IMR-90 (cell line): ENCODE measurements around the gene ITGA5. TPM values are rescaled to one million over a fixed set of nuclear protein-coding genes. Genes with fewer than 3 reads are reported as not detected.

Experiments used
- ATAC-seq: fragments of 200-7000 bp; cut with Tn5 transposase; 2 replicates; pipeline ENCODE4 v1.9.1; 2020; ENCODE audit warnings: low read depth, mild to moderate bottlenecking, moderate library complexity
- BruUV-seq: library from RNA; stranded (reverse); fragments of 400-500 nt; replicated peaks from 2 replicates; lab custom pipeline; 2021; lab: Mats Ljungman, UMichigan
- CTCF ChIA-PET: fragments of 300-600 bp; formaldehyde crosslinking; extraction: SDS; loops from one replicate; lab custom pipeline; 2021; ENCODE audit warnings: antibody characterized with exemption; lab: Yijun Ruan, JAX
- POLR2A ChIA-PET: fragments of 300-600 bp; sonication (Branson Sonifier 250); formaldehyde crosslinking; loops from one replicate; lab custom pipeline; 2022; ENCODE audit warnings: antibody characterized with exemption; ENCODE audit not compliant: unreplicated experiment; lab: Charles Lee
- DNase-seq: peaks from one replicate; pipeline ENCODE4 v3.0.0; 2013
- H2AFZ ChIP-seq: replicated peaks from 2 replicates; pipeline ENCODE3; 2013; ENCODE audit warnings: low read length, mild to moderate bottlenecking; ENCODE audit not compliant: poor library complexity
- H2AK5ac ChIP-seq: 2 replicates; pipeline ENCODE4 v1.6.1; 2013; ENCODE audit warnings: low read depth, low read length, inconsistent platforms
- H2AK9ac ChIP-seq: replicated peaks from 2 replicates; pipeline ENCODE3; 2013; ENCODE audit warnings: mild to moderate bottlenecking, low read depth, low read length, moderate library complexity; ENCODE audit not compliant: poor library complexity
- H2BK120ac ChIP-seq: 2 replicates; pipeline ENCODE4 v1.6.1; 2013; ENCODE audit warnings: low read depth, low read length, inconsistent platforms
- H2BK15ac ChIP-seq: 3 replicates; pipeline ENCODE4 v1.6.1; 2013; ENCODE audit warnings: low read depth, low read length, inconsistent platforms
- H2BK20ac ChIP-seq: 2 replicates; pipeline ENCODE4 v1.6.1; 2013; ENCODE audit warnings: low read depth, mild to moderate bottlenecking, inconsistent platforms, low read length, moderate library complexity
- H2BK5ac ChIP-seq: 2 replicates; pipeline ENCODE4 v1.6.1; 2013; ENCODE audit warnings: mild to moderate bottlenecking, low read depth, low read length, inconsistent platforms; ENCODE audit not compliant: poor library complexity, severe bottlenecking
- H3K14ac ChIP-seq: replicated peaks from 2 replicates; pipeline ENCODE4 v1.6.1; 2013; ENCODE audit warnings: low read depth, low read length, inconsistent platforms
- H3K18ac ChIP-seq: 2 replicates; pipeline ENCODE4 v1.6.1; 2013; ENCODE audit warnings: low read depth, low read length, control low read depth
- H3K23ac ChIP-seq: 2 replicates; pipeline ENCODE4 v1.6.1; 2013; ENCODE audit warnings: low read depth, low read length, inconsistent platforms
- H3K27ac ChIP-seq: 2 replicates; pipeline ENCODE4 v1.5.1; 2013; ENCODE audit warnings: mild to moderate bottlenecking, control low read depth, low read length; ENCODE audit not compliant: insufficient read depth
- H3K27me3 ChIP-seq: 2 replicates; pipeline ENCODE4 v1.6.1; 2013; ENCODE audit warnings: low read length; ENCODE audit not compliant: control insufficient read depth, insufficient read depth
- H3K36me3 ChIP-seq: 2 replicates; pipeline ENCODE4 v1.6.1; 2013; ENCODE audit warnings: low read length, mixed read lengths; ENCODE audit not compliant: control insufficient read depth, insufficient read depth
- H3K4ac ChIP-seq: 2 replicates; pipeline ENCODE4 v1.6.1; 2013; ENCODE audit warnings: low read depth, low read length, inconsistent platforms
- H3K4me1 ChIP-seq: 2 replicates; pipeline ENCODE4 v1.6.1; 2013; ENCODE audit warnings: low read length, mixed read lengths; ENCODE audit not compliant: control insufficient read depth, insufficient read depth
- H3K4me2 ChIP-seq: 2 replicates; pipeline ENCODE4 v1.6.1; 2013; ENCODE audit warnings: low read depth, mild to moderate bottlenecking, control low read depth, low read length, moderate library complexity
- H3K4me3 ChIP-seq: 2 replicates; pipeline ENCODE4 v1.5.1; 2013; ENCODE audit warnings: low read depth, mild to moderate bottlenecking, control low read depth, low read length, moderate library complexity; ENCODE audit not compliant: insufficient read depth
- H3K56ac ChIP-seq: 2 replicates; pipeline ENCODE4 v1.6.1; 2013; ENCODE audit warnings: low read length, inconsistent platforms; ENCODE audit not compliant: insufficient read depth; ENCODE audit errors: extremely low read depth
- H3K79me1 ChIP-seq, 2 experiments: 2 replicates each; pipeline ENCODE4 v1.6.1; 2013; ENCODE audit warnings: low read length in 2 of 2, inconsistent platforms in 1 of 2, low read depth in 1 of 2
- H3K9ac ChIP-seq: 2 replicates; pipeline ENCODE4 v1.6.1; 2013; ENCODE audit warnings: low read depth, low read length, control low read depth
- H3K9me1 ChIP-seq: 2 replicates; pipeline ENCODE4 v1.6.1; 2013; ENCODE audit warnings: low read length, inconsistent platforms; ENCODE audit not compliant: insufficient read depth
- H3K9me3 ChIP-seq: 2 replicates; pipeline ENCODE4 v1.6.1; 2013; ENCODE audit warnings: low read length; ENCODE audit not compliant: control insufficient read depth, insufficient read depth
- H4K20me1 ChIP-seq: 2 replicates; pipeline ENCODE4 v1.6.1; 2013; ENCODE audit warnings: low read length, inconsistent platforms; ENCODE audit not compliant: insufficient read depth
- H4K5ac ChIP-seq: 2 replicates; pipeline ENCODE4 v1.6.1; 2013; ENCODE audit warnings: mild to moderate bottlenecking, low read depth, low read length, control low read depth
- H4K8ac ChIP-seq, 2 experiments: 2 replicates each; pipeline ENCODE4 v1.6.1; 2013; ENCODE audit warnings: low read depth in 2 of 2, low read length in 2 of 2, control low read depth in 1 of 2, inconsistent platforms in 1 of 2
- H4K91ac ChIP-seq: 2 replicates; pipeline ENCODE4 v1.6.1; 2013; ENCODE audit warnings: low read depth, low read length, inconsistent platforms; ENCODE audit not compliant: insufficient read depth
- FOS ChIP-seq: fragments of 150-350 bp; IDR thresholded peaks from 2 replicates; pipeline ENCODE4 v1.6.1; 2016; ENCODE audit warnings: low read depth, low read length
- MAZ ChIP-seq: IDR thresholded peaks from 2 replicates; pipeline ENCODE4 v1.6.1; 2012; ENCODE audit warnings: low read depth, mild to moderate bottlenecking, low read length, improper control_type of control experiment, moderate library complexity, borderline replicate concordance
- RAD21 ChIP-seq: IDR thresholded peaks from 2 replicates; pipeline ENCODE4 v1.6.1; 2012; ENCODE audit warnings: low read length, improper control_type of control experiment
- WGBS, 2 experiments: methylation state at CpG; one replicate each; pipeline versions ENCODE4 v1.1.5 to v1.1.7; 2013; ENCODE audit warnings: missing lambda C conversion rate in 2 of 2; ENCODE audit not compliant: insufficient read length in 1 of 2; ENCODE audit errors: extremely low coverage in 2 of 2; 5-methylcytosine and 5-hydroxymethylcytosine counted together
- dilution Hi-C: fragments of 300-500 bp; cut with HindIII; formaldehyde crosslinking; loops from one replicate; pipeline ENCODE4 v1.14.3; 2018; ENCODE audit warnings: low sequenced_read_pairs; ENCODE audit not compliant: unreplicated experiment
- in situ Hi-C: fragments of 300-500 bp; cut with MboI; formaldehyde crosslinking; loops from 3 replicates; pipeline ENCODE4 v1.14.3; 2019; ENCODE audit warnings: low sequenced_read_pairs, inconsistent platforms, mixed read lengths
- intact Hi-C: fragments of 100-400 bp; cut with micrococcal nuclease; formaldehyde crosslinking; loops from 2 replicates; pipeline ENCODE4 v1.10.0; 2022
- polyA plus RNA-seq, 3 experiments: library from polyadenylated mRNA; depleted of rRNA; stranded (reverse); fragments of >200 nt; gene quantifications; 2 replicates each; pipeline ENCODE4 v1.2.3, GENCODE V29; 2012; ENCODE audit warnings: low replicate concordance in 1 of 3
- total RNA-seq: library from RNA; depleted of rRNA; stranded (reverse); fragments of >200 nt; gene quantifications from 2 replicates; pipeline ENCODE4 v1.2.3, GENCODE V29; 2012

Gene ITGA5
- total and polyA plus RNA-seq, 2 of the 4 experiments (the other 2 are of a cell fraction) = 159 to 259 TPM

DNA sequence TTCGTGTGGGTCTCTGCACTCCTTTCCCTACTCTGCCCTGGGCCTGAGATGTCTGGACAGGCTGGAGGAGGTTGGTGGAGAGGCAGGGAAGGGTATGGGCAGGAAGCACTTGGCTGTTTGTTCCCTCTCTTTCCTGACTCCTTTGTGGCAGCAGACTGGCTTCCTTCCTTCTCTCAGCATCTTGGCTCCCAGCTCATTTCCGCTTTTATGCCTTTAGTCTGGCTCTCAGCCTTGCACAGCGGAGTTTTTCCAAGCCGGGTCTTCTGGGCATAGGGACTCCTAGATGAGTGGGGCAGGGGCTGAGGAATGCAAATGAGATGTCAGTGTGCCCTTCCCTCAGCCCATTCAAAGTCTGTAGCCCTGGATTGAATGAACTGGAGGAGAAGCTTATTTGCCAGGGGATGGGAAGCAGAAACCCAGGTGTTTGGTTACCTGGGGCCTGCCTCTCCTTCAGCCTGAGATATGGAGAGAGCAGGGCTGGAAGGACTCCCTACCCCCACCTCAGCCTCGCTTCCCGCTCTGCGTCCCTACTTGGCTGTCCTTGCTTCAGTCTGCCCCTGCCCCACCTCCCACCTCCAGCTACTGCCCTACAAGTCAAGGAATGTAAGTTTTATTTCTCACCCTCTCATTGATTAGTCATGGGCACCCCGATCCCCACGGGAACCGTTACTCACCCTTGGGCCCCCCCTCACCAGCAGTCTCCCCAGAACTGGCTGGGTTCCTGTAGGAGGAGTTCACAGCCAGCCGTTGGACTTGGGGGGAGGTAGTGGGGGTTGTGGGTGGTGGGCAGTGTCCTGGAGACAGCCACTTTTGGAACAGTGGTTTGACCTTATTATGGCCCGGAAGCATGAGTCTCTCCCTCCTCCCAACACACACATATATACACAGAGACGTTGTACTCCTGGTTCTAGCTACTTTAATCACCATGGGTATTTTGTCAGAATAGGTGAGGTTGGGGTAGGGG, 9.3 kb upstream of the ITGA5 start:
- Histone ChIP-seq H4K91ac (peak overlapping the region; percentile 78), H3K79me1 (peaks cover 0 to 14% of the 10 kb centered on the region in 2 experiments; a peak in 1 of 4 replicates), H3K23ac (peak overlapping the region; percentile 86), H3K27ac (peak overlapping the region; percentile 42), H4K8ac (peak overlapping the region; percentile 55 to 80), H2BK120ac (peak overlapping the region; percentile 93), H3K14ac (peak overlapping the region; percentile 83), H3K36me3 (no peaks in the 10 kb centered on the region), H3K27me3 (no peaks in the 10 kb centered on the region), H2BK15ac (peak overlapping the region; percentile 81), H3K9ac (no peak overlapping the region; the same call in 1 of the 2 replicates), H2AFZ (peak overlapping the region; percentile 79), H3K4ac (peak overlapping the region; percentile 92), H3K9me1 (peaks cover 28% of the 10 kb centered on the region), H2BK5ac (peak overlapping the region; percentile 73), H3K4me1 (peaks cover 22% of the 10 kb centered on the region), H2AK5ac (peak overlapping the region; percentile 96), H2BK20ac (peak overlapping the region; percentile 90), H4K5ac (peak overlapping the region; percentile 83), H3K9me3 (no peaks in the 10 kb centered on the region), H3K56ac (0 out of 2 replicates have a peak overlapping the region, but pooled peaks have one; percentile 12), H2AK9ac (peak overlapping the region; percentile 60), H3K18ac (peak overlapping the region; percentile 52), H4K20me1 (no peaks in the 10 kb centered on the region), H3K4me3 (no peak overlapping the region), H3K4me2 (peak overlapping the region; percentile 2; the same call in 1 of the 2 replicates)
- intact Hi-C loops = loop anchor here (1.0 kb wide), 1 partner anchor 9 kb away; the partner anchor contains the start of gene ITGA5
- in situ Hi-C loops = no loop called here
- TF ChIP-seq RAD21 (no peak), MAZ (peak; percentile 36), FOS (peak; percentile 39; the same call in 1 of the 2 replicates)
- ChIA-PET CTCF (interaction anchor here (1.2 to 2.1 kb wide), 4 partner anchors 11 to 49 kb away, joined by 3 to 20 read pairs (median 4); no protein-coding TSS in a partner anchor), POLR2A (no interaction called here)
- WGBS, 2 experiments = 33% methylated on average over 3 of the region's 13 CpGs; no CpG with 5 or more reads in 1 of the 2 experiments
- ATAC-seq = peak; percentile 56
- dilution Hi-C loops = no loop called here
- peak; percentile 68 for DNase-seq
- BruUV-seq = no TSS peak
